ENCODE measurements around the gene ANKS6. TPM values are rescaled to one million over a fixed set of nuclear protein-coding genes. Genes with fewer than 3 reads are reported as not detected.

Gene ANKS6
- total and polyA plus RNA-seq, 10 of the 15 experiments (the other 5 are each of a cell fraction or from before 2014, with no cell fraction given): 2.0 to 16.2 (median 6.1) TPM

GRCh38 chr9:98829766-98830165 is 33.4 kb upstream of the ANKS6 start:
- Histone ChIP-seq H3K36me3 (ENCODE audit: control insufficient read depth in 2 of 2, insufficient read depth in 2 of 2, low read length in 1 of 2) (no peaks in the 10 kb centered on the region), H2AFZ (ENCODE audit: control insufficient read depth, low read depth, low read length) (no peak overlapping the region), H3K9ac (ENCODE audit: control insufficient read depth, insufficient read depth, low read length) (no peak overlapping the region), H4K20me1 (ENCODE audit: control insufficient read depth, insufficient read depth) (no peaks in the 10 kb centered on the region), H3K4me3 (no peak overlapping the region), H3K27ac (ENCODE audit: control insufficient read depth, insufficient read depth) (no peak overlapping the region), H3K79me2 (ENCODE audit: control insufficient read depth, insufficient read depth, low read length) (no peaks in the 10 kb centered on the region), H3K9me3 (replicated peaks; ENCODE audit: control insufficient read depth, insufficient read depth, low read length) (no peaks in the 10 kb centered on the region), H3K4me2 (ENCODE audit: control insufficient read depth, insufficient read depth) (no peak overlapping the region), H3K4me1 (ENCODE audit: control insufficient read depth, insufficient read depth, low read length) (no peaks in the 10 kb centered on the region), H3K27me3 (replicated peaks in 1 of 2; ENCODE audit: control insufficient read depth in 2 of 2, insufficient read depth in 2 of 2, low read length in 1 of 2) (no peaks in the 10 kb centered on the region; a peak in 1 of 4 replicates)
- TF ChIP-seq FOS (IDR thresholded peaks at IDR 0.05; ENCODE audit: borderline replicate concordance, extremely low read depth, insufficient read length): no peak
- TF ChIP-seq RUNX3 (IDR thresholded peaks at IDR 0.05; ENCODE audit: low read length): no peak
- TF ChIP-seq, protein P1, sequence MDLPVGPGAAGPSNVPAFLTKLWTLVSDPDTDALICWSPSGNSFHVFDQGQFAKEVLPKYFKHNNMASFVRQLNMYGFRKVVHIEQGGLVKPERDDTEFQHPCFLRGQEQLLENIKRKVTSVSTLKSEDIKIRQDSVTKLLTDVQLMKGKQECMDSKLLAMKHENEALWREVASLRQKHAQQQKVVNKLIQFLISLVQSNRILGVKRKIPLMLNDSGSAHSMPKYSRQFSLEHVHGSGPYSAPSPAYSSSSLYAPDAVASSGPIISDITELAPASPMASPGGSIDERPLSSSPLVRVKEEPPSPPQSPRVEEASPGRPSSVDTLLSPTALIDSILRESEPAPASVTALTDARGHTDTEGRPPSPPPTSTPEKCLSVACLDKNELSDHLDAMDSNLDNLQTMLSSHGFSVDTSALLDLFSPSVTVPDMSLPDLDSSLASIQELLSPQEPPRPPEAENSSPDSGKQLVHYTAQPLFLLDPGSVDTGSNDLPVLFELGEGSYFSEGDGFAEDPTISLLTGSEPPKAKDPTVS (IDR thresholded peaks at IDR 0.05; ENCODE audit: low read depth, low read length): no peak
- no peak for TF ChIP-seq CBX5 (IDR thresholded peaks at IDR 0.05; ENCODE audit: low read depth)
- no peak for TF ChIP-seq IRF4 (IDR thresholded peaks at IDR 0.05; ENCODE audit: low read depth, low read length)
- TF ChIP-seq HCFC1 (IDR thresholded peaks at IDR 0.05; ENCODE audit: low read length): no peak
- no peak for TF ChIP-seq POLR2AphosphoS5 (IDR thresholded peaks at IDR 0.05; ENCODE audit: low read length)
- TF ChIP-seq CEBPZ (IDR thresholded peaks at IDR 0.05; ENCODE audit: low read depth, low read length): no peak
- TF ChIP-seq YY1 (IDR thresholded peaks at IDR 0.05; ENCODE audit: low read depth, low read length): no peak
- no peak for TF ChIP-seq EP300 (IDR thresholded peaks at IDR 0.05; ENCODE audit: borderline replicate concordance in 1 of 2, control insufficient read depth in 1 of 2, low read depth in 2 of 2, low read length in 2 of 2)
- no peak for TF ChIP-seq ATF7 (IDR thresholded peaks at IDR 0.05; ENCODE audit: low read depth)
- TF ChIP-seq, protein P2, sequence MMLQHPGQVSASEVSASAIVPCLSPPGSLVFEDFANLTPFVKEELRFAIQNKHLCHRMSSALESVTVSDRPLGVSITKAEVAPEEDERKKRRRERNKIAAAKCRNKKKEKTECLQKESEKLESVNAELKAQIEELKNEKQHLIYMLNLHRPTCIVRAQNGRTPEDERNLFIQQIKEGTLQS (IDR thresholded peaks at IDR 0.05; ENCODE audit: borderline replicate concordance, extremely low read depth, low read depth, low read length): no peak
- no peak for TF ChIP-seq IKZF2 (IDR thresholded peaks at IDR 0.05)
- TF ChIP-seq SMC3 (IDR thresholded peaks at IDR 0.05; ENCODE audit: borderline replicate concordance, low read length): no peak
- ChIA-PET SMC1A (ENCODE audit: uncharacterized antibody, unreplicated experiment) (no interaction called here), RAD21 (ENCODE audit: unreplicated experiment) (no interaction called here), CTCF (no interaction called here), POLR2A (no interaction called here)
- in situ Hi-C loops (cut with MboI) (no loop called here), intact Hi-C loops (cut with micrococcal nuclease; ENCODE audit: unreplicated experiment) (no loop called here)
- ATAC-seq (no peak), FAIRE-seq (no peak), DNase-seq (ENCODE audit: low read depth, low spot score) (no peak)
- BruUV-seq (replicated peaks): no TSS peak
- 53% methylated on average over 5 of the region's 5 CpGs for WGBS (ENCODE audit: insufficient coverage, insufficient replicate concordance, low lambda C conversion rate, missing lambda C conversion rate)
